ENCODE results near the gene ADRB1. TPM values are rescaled to one million over a fixed set of nuclear protein-coding genes. Genes with fewer than 3 reads are reported as not detected.

ADRB1 gene
- total RNA-seq: under 1 TPM; 0.49 to 0.50 TPM
- not detected for polyA plus RNA-seq

- ChIA-PET CTCF (interaction anchor here (0.6 kb wide), 1 partner anchor 10 kb away, joined by 3 read pairs; no protein-coding TSS in a partner anchor), POLR2A (no interaction called here)
- Histone ChIP-seq H3K36me3 (ENCODE audit: insufficient read depth, low read length) (no peaks in the 10 kb centered on the region), H3K9me3 (ENCODE audit: low read length) (no peaks in the 10 kb centered on the region), H3K4me3 (ENCODE audit: low read length) (no peak within 1 kb of the TSS), H3K27ac (ENCODE audit: low read depth, low read length) (no peak within 1 kb of the TSS), H3K27me3 (ENCODE audit: insufficient read depth, low read length, poor library complexity, severe bottlenecking) (peaks cover 27% of the 10 kb centered on the region), H3K4me1 (ENCODE audit: insufficient read depth, low read length) (peaks cover 6% of the 10 kb centered on the region)
- H3K27ac Mint-ChIP-seq: peak within 1 kb of the TSS in 3 of 8 donors; percentile 47 to 78 (median 58)
- peaks cover 0 to 1% (median 0%) of the 10 kb centered on the region in 3 donors for H3K36me3 Mint-ChIP-seq
- peaks cover 16 to 38% (median 28%) of the 10 kb centered on the region in 3 donors for H3K4me1 Mint-ChIP-seq
- peak within 1 kb of the TSS; percentile 67 to 90 (median 79) for H3K4me3 Mint-ChIP-seq
- H3K9me3 Mint-ChIP-seq: no peaks in the 10 kb centered on the region
- peaks cover 36 to 66% of the 10 kb centered on the region in 2 donors for H3K27me3 Mint-ChIP-seq
- peak; percentile 8 to 66 (median 18) for DNase-seq
Measured at GRCh38 chr10:114043532-114044246, at the start of gene ADRB1. ADRB1 (plus strand) TSS chr10:114043866; CDS start chr10:114044133, 267 bp downstream.

- CTCF ChIA-PET: no interaction called here
- Histone ChIP-seq H3K4me1 (ENCODE audit: insufficient read depth, low read length) (peaks cover 11% of the 10 kb centered on the region), H3K4me3 (ENCODE audit: low read length) (no peak overlapping the region), H3K27me3 (ENCODE audit: insufficient read depth, low read length, poor library complexity, severe bottlenecking) (peaks cover 10% of the 10 kb centered on the region), H3K9me3 (ENCODE audit: low read length) (no peaks in the 10 kb centered on the region), H3K27ac (ENCODE audit: low read depth, low read length) (no peak overlapping the region), H3K36me3 (ENCODE audit: insufficient read depth, low read length) (no peaks in the 10 kb centered on the region)
- Mint-ChIP-seq H3K27ac (no peak overlapping the region), H3K36me3 (no peaks in the 10 kb centered on the region), H3K4me1 (peaks cover 10 to 17% (median 17%) of the 10 kb centered on the region in 3 donors), H3K4me3 (no peak overlapping the region), H3K27me3 (peaks cover 12 to 17% of the 10 kb centered on the region in 2 donors), H3K9me3 (no peaks in the 10 kb centered on the region)
- DNase-seq: no peak
- POLR2A ChIA-PET: interaction anchor here (0.6 kb wide), 1 partner anchor 31 kb away, joined by 4 read pairs; no protein-coding TSS in a partner anchor
Measured at GRCh38 chr10:113995201-113995600, 48.5 kb upstream of the ADRB1 start.

- no peaks in the 10 kb centered on the region for H3K9me3 ChIP-seq (ENCODE audit: low read length)
- ChIA-PET CTCF (no interaction called here), POLR2A (no interaction called here)
- peaks cover 5% of the 10 kb centered on the region for H3K4me1 ChIP-seq (ENCODE audit: insufficient read depth, low read length)
- no peak overlapping the region for H3K27ac Mint-ChIP-seq
- no peaks in the 10 kb centered on the region for H3K36me3 ChIP-seq (ENCODE audit: insufficient read depth, low read length)
- peaks cover 5 to 7% of the 10 kb centered on the region in 2 donors for H3K27me3 Mint-ChIP-seq
- H3K27me3 ChIP-seq (ENCODE audit: insufficient read depth, low read length, poor library complexity, severe bottlenecking): peaks cover 4% of the 10 kb centered on the region
- no peak for DNase-seq
- H3K4me1 Mint-ChIP-seq: peaks cover 10 to 14% (median 10%) of the 10 kb centered on the region in 3 donors
- H3K36me3 Mint-ChIP-seq: no peaks in the 10 kb centered on the region
- H3K4me3 ChIP-seq (ENCODE audit: low read length): no peak overlapping the region
- H3K4me3 Mint-ChIP-seq: no peak overlapping the region
- H3K27ac ChIP-seq (ENCODE audit: low read depth, low read length): no peak overlapping the region
- no peaks in the 10 kb centered on the region for H3K9me3 Mint-ChIP-seq
Measured at GRCh38 chr10:113997428-113997827, 46.2 kb upstream of the ADRB1 start.

- Histone ChIP-seq H3K27me3 (ENCODE audit: insufficient read depth, low read length, poor library complexity, severe bottlenecking) (peaks cover 4% of the 10 kb centered on the region), H3K36me3 (ENCODE audit: insufficient read depth, low read length) (no peaks in the 10 kb centered on the region), H3K4me1 (ENCODE audit: insufficient read depth, low read length) (peaks cover 5% of the 10 kb centered on the region), H3K4me3 (ENCODE audit: low read length) (no peak overlapping the region), H3K9me3 (ENCODE audit: low read length) (no peaks in the 10 kb centered on the region), H3K27ac (ENCODE audit: low read depth, low read length) (no peak overlapping the region)
- Mint-ChIP-seq H3K27me3 (peaks cover 10 to 11% of the 10 kb centered on the region in 2 donors), H3K9me3 (no peaks in the 10 kb centered on the region), H3K4me1 (peaks cover 10 to 14% (median 10%) of the 10 kb centered on the region in 3 donors), H3K36me3 (no peaks in the 10 kb centered on the region), H3K4me3 (peak overlapping the region in 3 of 7 donors; percentile 11 to 44 (median 12)), H3K27ac (peak overlapping the region in 2 of 8 donors; percentile 22 to 56)
- CTCF ChIA-PET: no interaction called here
- no peak for DNase-seq
- POLR2A ChIA-PET: no interaction called here
Measured at GRCh38 chr10:113999531-113999930, 44.1 kb upstream of the ADRB1 start.

- peaks cover 15 to 20% of the 10 kb centered on the region in 2 donors for H3K27me3 Mint-ChIP-seq
- CTCF ChIA-PET: no interaction called here
Measured at GRCh38 chr10:114000457-114001010, 43.1 kb upstream of the ADRB1 start.

GRCh38 chr10:114002422-114002821 lies 41.2 kb upstream of the ADRB1 start:
- H3K27ac ChIP-seq (ENCODE audit: low read depth, low read length): no peak overlapping the region
- H3K4me3 ChIP-seq (ENCODE audit: low read length): no peak overlapping the region
- no peaks in the 10 kb centered on the region for H3K36me3 ChIP-seq (ENCODE audit: insufficient read depth, low read length)

More at GRCh38 chr10:114000457-114001010, 43.1 kb upstream of the ADRB1 start:
- Histone ChIP-seq H3K9me3 (ENCODE audit: low read length) (no peaks in the 10 kb centered on the region), H3K27me3 (ENCODE audit: insufficient read depth, low read length, poor library complexity, severe bottlenecking) (peaks cover 4% of the 10 kb centered on the region), H3K36me3 (ENCODE audit: insufficient read depth, low read length) (no peaks in the 10 kb centered on the region), H3K27ac (ENCODE audit: low read depth, low read length) (no peak overlapping the region), H3K4me1 (ENCODE audit: insufficient read depth, low read length) (peaks cover 5% of the 10 kb centered on the region), H3K4me3 (ENCODE audit: low read length) (no peak overlapping the region)
- H3K4me1 Mint-ChIP-seq: peaks cover 10 to 14% (median 10%) of the 10 kb centered on the region in 3 donors
- POLR2A ChIA-PET: no interaction called here
- no peaks in the 10 kb centered on the region for H3K9me3 Mint-ChIP-seq
- no peak for DNase-seq
- no peak overlapping the region for H3K4me3 Mint-ChIP-seq
- peaks cover 0 to 2% (median 0%) of the 10 kb centered on the region in 3 donors for H3K36me3 Mint-ChIP-seq
- no peak overlapping the region for H3K27ac Mint-ChIP-seq

GRCh38 chr10:114003161-114003941 lies 40.3 kb upstream of the ADRB1 start:
- CTCF ChIA-PET: interaction anchor here (0.6 kb wide), 1 partner anchor 12 kb away, joined by 3 read pairs; no protein-coding TSS in a partner anchor
- H3K27me3 ChIP-seq (ENCODE audit: insufficient read depth, low read length, poor library complexity, severe bottlenecking): peaks cover 4% of the 10 kb centered on the region
- H3K27ac ChIP-seq (ENCODE audit: low read depth, low read length): no peak overlapping the region
- H3K4me3 Mint-ChIP-seq: no peak overlapping the region
- no peak overlapping the region for H3K4me3 ChIP-seq (ENCODE audit: low read length)
- H3K27ac Mint-ChIP-seq: no peak overlapping the region
- peaks cover 10 to 14% (median 10%) of the 10 kb centered on the region in 3 donors for H3K4me1 Mint-ChIP-seq
- no peaks in the 10 kb centered on the region for H3K9me3 Mint-ChIP-seq
- no peaks in the 10 kb centered on the region for H3K9me3 ChIP-seq (ENCODE audit: low read length)
- no peaks in the 10 kb centered on the region for H3K36me3 ChIP-seq (ENCODE audit: insufficient read depth, low read length)
- H3K36me3 Mint-ChIP-seq: peaks cover 0 to 2% (median 0%) of the 10 kb centered on the region in 3 donors
- POLR2A ChIA-PET: no interaction called here
- H3K27me3 Mint-ChIP-seq: peaks cover 9 to 14% of the 10 kb centered on the region in 2 donors
- peaks cover 5% of the 10 kb centered on the region for H3K4me1 ChIP-seq (ENCODE audit: insufficient read depth, low read length)
- DNase-seq: no peak

More at GRCh38 chr10:114002422-114002821, 41.2 kb upstream of the ADRB1 start:
- Mint-ChIP-seq H3K4me1 (peaks cover 10 to 14% (median 10%) of the 10 kb centered on the region in 3 donors), H3K27me3 (peaks cover 9 to 14% of the 10 kb centered on the region in 2 donors), H3K27ac (no peak overlapping the region), H3K36me3 (peaks cover 0 to 2% (median 0%) of the 10 kb centered on the region in 3 donors), H3K4me3 (no peak overlapping the region), H3K9me3 (no peaks in the 10 kb centered on the region)
- DNase-seq: no peak
- H3K27me3 ChIP-seq (ENCODE audit: insufficient read depth, low read length, poor library complexity, severe bottlenecking): peaks cover 4% of the 10 kb centered on the region
- POLR2A ChIA-PET: no interaction called here
- H3K4me1 ChIP-seq (ENCODE audit: insufficient read depth, low read length): peaks cover 5% of the 10 kb centered on the region
- no peaks in the 10 kb centered on the region for H3K9me3 ChIP-seq (ENCODE audit: low read length)
- CTCF ChIA-PET: no interaction called here

Data from CD8-positive, alpha-beta memory T cell (primary cell).